MV-4-11 (cell line): ENCODE data around the gene ENTPD2.
A peak's percentile ranks its signal among the peaks of the same experiment; 100 is the strongest.
"Not testable (repeated sequence)": the region's sequence is repeated elsewhere in the genome, so short reads cannot be mapped to it uniquely, and the experiment has no call there.

Source experiments
- DNase-seq: peaks from one replicate; lab custom pipeline; 2025; lab: John Stamatoyannopoulos, UW

Gene ENTPD2

GRCh38 chr9:137064027-137064879 lies 10.4 kb upstream of the ENTPD2 start:
- DNase-seq: no peak

- no peak for DNase-seq
These were observed 9.6 kb upstream of the ENTPD2 start for GRCh38 chr9:137063311-137064026.

- not testable (repeated sequence) for DNase-seq
These were observed 8.9 kb upstream of the ENTPD2 start for GRCh38 chr9:137062798-137063197.

DNA sequence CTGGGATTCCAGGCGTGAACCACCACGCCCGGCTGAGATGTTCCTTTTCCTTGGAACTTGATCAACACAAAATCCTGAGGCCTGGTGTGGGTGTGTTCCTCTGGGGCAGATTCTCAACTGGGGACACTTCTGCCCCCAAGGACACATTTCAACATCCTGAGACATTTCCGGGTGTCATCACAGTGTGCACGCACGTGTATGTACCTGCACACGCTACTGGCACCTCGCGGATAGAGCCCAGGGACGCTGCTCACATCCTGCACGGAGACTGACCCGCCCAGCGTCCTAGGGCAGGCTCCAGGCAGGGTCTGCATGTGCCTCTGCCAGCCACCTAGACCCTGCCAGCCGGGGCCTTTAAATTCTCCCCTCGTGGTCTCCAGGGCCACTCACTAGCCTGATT lies 8.5 kb upstream of the ENTPD2 start:
- DNase-seq: no peak

DNA sequence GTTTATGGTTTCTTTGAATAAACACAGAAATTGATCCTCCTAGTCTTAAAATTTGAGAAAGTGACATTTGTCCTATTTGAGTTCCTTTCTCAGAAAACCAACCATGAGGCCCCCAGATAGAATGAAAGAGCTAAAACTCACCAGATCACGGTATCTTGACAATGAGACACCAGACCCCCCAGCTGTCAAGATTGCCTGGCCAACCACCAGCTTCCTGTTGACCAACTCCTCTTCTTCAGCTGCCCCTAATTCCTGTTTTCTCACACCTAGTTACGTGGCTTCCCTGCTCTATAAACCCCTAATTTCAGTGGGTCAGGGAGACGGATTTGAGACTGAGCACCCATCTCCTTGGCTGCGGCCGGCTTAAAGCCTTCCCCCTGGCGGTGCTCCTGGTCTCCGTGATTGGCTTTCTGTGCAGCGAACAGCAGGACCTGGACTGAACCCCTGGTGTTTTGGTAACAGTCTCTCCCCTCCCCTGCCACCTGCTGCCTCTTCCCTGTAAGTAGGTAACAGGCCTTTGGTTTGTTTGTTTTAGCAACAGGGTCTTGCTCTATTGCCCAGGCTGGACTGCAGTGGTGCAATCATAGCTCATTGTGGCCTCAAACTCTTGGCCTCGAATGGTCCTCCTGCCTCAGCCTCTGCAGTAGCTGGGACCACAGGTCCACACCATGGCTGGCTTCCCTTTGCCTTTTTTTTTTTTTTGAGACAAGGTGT lies 4.8 kb upstream of the ENTPD2 start:
- DNase-seq: no peak

DNA sequence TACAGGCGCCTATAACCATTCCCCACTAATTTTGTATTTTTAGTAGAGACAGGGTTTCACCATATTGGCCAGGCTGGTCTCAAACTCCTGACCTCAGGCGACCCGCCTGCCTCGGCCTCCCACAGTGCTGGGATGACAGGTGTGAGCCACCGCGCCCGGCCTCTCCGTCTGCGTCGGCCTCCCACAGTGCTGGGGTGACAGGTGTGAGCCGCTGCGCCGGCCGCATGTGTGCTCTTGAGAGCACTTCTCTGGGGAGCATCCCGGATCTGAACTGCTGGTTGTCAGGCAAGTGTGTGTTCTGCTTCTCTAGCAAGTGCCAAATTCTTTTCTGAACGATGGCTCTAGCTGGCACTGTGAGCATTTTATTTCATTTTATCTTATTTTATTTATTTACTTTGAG lies 3.7 kb upstream of the ENTPD2 start:
- DNase-seq: no peak

DNA sequence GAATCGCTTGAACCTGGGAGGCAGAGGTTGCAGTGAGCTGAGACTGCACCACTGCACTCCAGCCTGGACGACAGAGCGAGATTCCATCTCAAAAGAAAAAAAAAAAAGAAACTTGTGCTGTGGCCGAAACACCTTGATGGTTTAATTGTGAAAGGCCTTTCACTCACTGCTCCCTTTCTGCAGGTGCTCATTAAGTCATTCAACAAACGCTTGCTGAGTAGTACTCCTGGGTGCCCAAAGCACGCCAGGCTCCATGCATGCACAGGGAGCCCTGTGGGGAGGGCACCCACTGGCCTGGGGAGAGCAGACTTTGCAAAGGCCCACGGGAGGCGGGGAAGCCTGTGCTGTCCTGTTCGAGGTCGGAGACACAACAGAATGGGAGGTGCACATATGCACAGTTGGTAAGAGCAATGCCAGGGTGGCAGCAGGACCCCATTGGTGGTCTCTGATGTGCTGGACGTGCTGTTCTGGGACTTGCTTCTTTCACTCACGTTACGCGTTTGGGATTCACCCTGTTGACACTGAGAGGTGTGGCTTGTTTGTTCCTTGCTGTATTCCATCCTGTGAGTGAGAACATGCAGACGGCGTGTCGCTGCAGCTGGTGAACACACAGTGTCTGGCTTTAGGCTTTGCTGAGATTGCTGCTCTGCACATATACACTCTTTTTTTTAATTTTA lies 3.0 kb upstream of the ENTPD2 start:
- no peak for DNase-seq

DNA sequence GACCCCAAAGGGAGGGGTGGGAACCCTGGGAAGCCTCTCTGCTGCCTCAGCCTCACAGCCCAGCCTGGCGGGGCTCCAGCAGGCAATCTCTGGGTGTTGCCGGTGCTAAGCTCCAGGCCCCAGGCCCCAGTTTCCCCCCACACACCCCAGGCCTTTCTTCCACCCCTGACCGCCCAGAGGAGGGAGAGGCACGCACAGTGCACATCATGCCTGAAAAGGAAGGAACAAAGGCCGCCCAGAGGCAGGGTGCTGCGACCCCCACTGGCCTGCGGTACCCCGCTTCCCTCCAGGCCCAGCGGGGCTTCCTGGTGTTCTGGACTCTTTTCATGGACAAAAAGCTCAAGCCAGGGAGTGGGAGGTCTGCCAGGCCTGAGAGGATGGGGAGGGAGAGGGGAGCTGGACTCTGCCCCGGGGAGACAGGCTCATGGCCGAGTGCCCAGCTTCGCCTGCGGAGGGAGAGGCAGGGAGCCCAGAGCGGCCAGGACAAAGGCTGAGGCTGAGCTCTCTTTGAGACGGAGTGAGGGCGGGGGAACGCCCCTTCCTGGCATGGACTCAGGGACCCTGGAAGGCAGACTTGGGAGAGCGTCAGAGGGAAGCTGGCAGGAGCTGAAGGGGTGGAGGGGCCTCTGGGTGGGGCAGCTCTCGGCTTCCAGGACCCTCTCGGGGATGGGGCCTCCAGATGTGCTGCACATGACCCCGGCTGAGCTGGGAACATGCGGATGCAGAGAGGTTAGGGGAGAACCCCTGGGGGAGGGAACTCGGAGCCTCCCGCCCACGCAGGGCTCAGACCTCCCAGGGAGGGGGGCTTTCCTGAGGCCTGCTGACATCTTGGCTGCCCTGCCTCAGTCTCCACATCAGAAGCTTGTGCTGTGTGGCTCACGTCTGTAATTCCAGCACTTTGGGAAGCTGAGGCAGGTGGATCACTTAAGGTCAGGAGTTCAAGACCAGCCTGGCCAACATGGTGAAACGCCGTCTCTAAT lies 1.8 kb upstream of the ENTPD2 start:
- DNase-seq: no peak

GRCh38 chr9:137054932-137055384 lies 1.1 kb upstream of the ENTPD2 start:
- no peak for DNase-seq

- DNase-seq: no peak
These were observed 590 bp downstream of the ENTPD2 start for GRCh38 chr9:137052998-137053943.

DNA sequence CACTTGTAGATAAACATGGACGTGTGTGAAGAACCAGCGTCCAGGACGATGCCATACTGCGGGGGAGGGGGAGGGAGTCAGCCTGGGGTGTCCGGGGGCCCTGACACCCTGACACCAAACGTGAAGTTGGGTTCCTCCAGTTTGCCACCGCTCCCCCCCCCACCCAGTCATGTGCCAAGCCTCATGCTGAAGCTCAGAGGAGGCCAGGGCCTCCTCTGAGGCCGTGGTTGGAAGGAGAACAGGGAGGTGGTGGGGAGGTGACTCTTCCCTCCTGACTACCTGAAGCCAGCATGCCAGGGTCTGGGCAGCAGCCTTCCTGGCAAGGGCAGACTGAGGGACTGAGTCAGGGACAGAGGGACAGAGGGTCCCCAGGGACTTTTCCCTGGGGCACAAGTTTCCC lies 1.6 kb downstream of the ENTPD2 start:
- no peak for DNase-seq

GRCh38 chr9:137051145-137051724 lies 2.6 kb downstream of the ENTPD2 start:
- DNase-seq: no peak

GRCh38 chr9:137050570-137050969 lies 3.3 kb downstream of the ENTPD2 start:
- no peak for DNase-seq

DNA sequence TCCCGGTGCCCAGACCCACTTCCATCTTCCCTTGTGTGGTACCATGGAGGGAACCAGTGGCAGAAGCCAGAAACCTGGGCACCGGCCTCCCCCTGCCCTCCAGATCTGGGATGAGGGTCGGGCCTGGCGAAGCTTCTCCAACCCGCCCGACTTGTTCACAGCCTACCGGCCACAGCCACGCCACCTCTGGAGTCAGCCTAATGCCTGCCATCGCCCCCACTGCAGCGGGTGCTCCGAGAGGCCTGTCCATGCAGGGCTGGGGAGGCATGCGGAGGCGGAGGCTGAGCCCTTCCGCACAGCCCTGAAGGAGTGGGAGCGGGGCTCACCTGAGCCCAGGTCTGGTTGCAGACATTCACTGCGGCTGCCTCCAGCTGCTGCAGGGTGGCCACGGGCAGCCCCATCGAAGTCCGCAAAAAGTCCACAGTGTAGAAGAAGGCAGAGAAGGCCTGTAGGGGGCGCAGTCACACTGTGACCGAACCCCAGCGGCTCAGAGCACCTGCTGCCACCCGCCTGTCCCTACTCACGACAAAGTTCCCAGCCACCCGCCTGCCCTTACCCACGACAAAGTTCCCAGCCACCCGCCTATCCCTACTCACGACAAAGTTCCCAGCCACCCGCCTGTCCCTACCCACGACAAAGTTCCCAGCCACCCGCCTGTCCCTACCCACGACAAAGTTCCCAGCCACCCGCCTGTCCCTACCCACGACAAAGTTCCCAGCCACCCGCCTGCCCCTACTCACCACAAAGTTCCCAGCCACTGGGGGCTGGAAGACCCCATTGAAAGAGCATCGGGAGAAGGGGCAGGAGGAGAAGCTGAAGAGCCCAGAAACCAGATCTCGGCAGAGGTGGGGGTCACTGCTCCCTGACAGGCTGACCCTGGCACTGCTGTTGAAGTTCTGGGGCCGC lies 4.1 kb downstream of the ENTPD2 start:
- peak; percentile 17 for DNase-seq

DNA sequence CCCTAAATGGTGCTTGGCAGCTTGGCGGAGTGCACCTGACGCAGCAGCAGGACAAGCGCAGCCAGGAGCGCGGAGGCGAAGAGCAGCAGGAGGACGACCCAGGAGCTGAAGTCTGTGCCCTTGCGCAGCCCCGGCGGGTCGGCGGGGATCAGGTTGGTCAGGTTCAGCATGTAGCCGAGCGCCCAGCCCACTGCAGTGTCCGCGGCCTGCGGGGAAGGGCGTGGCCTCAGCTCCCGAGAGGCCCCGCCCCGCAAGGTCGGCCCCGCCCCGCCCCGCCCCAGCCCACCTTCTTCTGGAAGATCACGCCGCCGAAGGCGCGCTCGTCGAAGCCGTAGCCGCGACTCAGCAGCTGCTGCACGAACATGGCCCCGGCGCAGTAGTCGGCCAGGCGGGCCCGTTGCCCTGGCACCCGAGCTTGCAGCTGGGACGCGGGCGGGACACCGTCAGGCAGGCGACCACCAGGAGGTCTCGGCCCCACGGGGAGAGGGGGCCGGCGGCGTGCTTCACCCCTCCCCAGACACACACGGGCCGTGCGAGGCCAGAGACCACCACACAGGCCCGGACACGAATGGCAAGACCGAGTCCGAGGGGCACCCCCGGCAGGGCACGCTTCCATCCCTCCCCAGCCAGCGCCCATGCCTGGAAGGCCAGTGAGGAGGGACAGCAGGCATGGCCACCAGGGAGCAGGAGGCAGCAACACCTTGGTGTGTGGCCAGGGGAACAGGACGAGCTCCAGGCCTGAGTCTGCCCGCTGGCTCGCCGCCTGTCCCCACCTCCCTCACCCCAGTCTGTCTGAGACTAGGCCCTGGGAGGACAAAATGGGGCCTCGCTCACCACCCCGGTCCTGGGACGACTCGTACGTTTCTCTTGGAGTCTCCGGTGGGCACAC lies 5.0 kb downstream of the ENTPD2 start:
- DNase-seq: no peak

- DNase-seq: peak; percentile 72
These were observed 7.6 kb downstream of the ENTPD2 start, which contains the start of gene NPDC1 for GRCh38 chr9:137046088-137046787. NPDC1 (minus strand) TSS chr9:137046177; CDS start chr9:137045989, 188 bp downstream.
